ENCODE results near the gene SLC16A2.

DNA sequence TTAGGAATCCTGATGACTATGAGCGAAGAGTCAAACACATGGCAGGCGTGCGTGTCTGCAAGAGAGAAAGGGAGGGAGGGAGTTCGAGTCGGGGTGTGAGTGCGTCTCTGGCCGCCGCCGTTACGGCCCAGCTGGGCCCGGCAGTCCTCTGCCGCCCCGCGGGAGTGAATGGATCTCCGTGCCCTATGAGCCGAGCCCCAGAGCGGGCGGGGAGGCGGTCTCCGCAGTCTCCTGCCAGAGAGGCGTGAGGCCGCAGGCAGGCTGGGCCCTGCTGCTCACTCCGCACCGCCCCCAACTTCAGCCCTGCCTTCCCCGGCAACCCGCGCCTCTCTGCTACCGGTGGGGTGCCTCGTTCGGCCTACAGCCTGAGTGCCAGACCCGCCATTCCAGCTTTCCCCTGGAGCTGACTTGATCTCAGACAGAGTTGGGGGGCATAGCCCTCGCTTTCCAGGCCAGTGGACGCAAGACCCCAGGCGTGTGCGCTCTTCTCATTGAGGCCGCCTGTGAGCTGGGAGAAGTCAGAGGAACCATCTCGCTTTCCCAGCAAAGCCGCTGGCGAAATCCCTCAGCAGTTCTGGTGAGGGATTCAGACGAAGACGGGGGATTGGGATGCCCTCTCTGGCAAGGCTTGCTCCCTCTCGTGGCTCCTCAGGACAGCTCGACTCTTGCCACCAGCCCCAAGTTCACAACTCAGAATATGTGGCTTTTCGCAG, 1.4 kb downstream of the SLC16A2 start:
- TF ChIP-seq, protein P1, sequence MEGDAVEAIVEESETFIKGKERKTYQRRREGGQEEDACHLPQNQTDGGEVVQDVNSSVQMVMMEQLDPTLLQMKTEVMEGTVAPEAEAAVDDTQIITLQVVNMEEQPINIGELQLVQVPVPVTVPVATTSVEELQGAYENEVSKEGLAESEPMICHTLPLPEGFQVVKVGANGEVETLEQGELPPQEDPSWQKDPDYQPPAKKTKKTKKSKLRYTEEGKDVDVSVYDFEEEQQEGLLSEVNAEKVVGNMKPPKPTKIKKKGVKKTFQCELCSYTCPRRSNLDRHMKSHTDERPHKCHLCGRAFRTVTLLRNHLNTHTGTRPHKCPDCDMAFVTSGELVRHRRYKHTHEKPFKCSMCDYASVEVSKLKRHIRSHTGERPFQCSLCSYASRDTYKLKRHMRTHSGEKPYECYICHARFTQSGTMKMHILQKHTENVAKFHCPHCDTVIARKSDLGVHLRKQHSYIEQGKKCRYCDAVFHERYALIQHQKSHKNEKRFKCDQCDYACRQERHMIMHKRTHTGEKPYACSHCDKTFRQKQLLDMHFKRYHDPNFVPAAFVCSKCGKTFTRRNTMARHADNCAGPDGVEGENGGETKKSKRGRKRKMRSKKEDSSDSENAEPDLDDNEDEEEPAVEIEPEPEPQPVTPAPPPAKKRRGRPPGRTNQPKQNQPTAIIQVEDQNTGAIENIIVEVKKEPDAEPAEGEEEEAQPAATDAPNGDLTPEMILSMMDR (tag by site-specific recombination; IDR thresholded peaks at IDR 0.05), result no peak
- TF ChIP-seq HOXA7 (CRISPR knock-in tag; IDR thresholded peaks at IDR 0.05; ENCODE audit: borderline replicate concordance), result no peak
- TF ChIP-seq ZNF621 (tag by site-specific recombination; IDR thresholded peaks at IDR 0.05), result no peak
- no peak for TF ChIP-seq YY1 (tag by site-specific recombination; IDR thresholded peaks at IDR 0.05)
- no peak for TF ChIP-seq GLI4 (tag by site-specific recombination; IDR thresholded peaks at IDR 0.05)
- no peak for TF ChIP-seq ZNF529 (tag by site-specific recombination; IDR thresholded peaks at IDR 0.05; ENCODE audit: insufficient replicate concordance)
- TF ChIP-seq ZNF549 (tag by site-specific recombination; IDR thresholded peaks at IDR 0.05), result no peak
- TF ChIP-seq ZNF785 (tag by site-specific recombination; IDR thresholded peaks at IDR 0.05), result no peak
- TF ChIP-seq IKZF3 (tag by site-specific recombination; IDR thresholded peaks at IDR 0.05), result no peak
- no peak for TF ChIP-seq ZNF660 (tag by site-specific recombination; IDR thresholded peaks at IDR 0.05)
- TF ChIP-seq, protein P2, sequence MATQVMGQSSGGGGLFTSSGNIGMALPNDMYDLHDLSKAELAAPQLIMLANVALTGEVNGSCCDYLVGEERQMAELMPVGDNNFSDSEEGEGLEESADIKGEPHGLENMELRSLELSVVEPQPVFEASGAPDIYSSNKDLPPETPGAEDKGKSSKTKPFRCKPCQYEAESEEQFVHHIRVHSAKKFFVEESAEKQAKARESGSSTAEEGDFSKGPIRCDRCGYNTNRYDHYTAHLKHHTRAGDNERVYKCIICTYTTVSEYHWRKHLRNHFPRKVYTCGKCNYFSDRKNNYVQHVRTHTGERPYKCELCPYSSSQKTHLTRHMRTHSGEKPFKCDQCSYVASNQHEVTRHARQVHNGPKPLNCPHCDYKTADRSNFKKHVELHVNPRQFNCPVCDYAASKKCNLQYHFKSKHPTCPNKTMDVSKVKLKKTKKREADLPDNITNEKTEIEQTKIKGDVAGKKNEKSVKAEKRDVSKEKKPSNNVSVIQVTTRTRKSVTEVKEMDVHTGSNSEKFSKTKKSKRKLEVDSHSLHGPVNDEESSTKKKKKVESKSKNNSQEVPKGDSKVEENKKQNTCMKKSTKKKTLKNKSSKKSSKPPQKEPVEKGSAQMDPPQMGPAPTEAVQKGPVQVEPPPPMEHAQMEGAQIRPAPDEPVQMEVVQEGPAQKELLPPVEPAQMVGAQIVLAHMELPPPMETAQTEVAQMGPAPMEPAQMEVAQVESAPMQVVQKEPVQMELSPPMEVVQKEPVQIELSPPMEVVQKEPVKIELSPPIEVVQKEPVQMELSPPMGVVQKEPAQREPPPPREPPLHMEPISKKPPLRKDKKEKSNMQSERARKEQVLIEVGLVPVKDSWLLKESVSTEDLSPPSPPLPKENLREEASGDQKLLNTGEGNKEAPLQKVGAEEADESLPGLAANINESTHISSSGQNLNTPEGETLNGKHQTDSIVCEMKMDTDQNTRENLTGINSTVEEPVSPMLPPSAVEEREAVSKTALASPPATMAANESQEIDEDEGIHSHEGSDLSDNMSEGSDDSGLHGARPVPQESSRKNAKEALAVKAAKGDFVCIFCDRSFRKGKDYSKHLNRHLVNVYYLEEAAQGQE (tag by site-specific recombination; IDR thresholded peaks at IDR 0.05), result no peak
- no peak for TF ChIP-seq ZNF423 (tag by site-specific recombination; IDR thresholded peaks at IDR 0.05)

Data from HEK293 (cell line).